NCI-H69 (cell line): ENCODE measurements around the gene PKHD1.
"Not testable (repeated sequence)": the region's sequence is repeated elsewhere in the genome, so short reads cannot be mapped to it uniquely, and the experiment has no call there.

ENCODE experiments used
- DNase-seq: peaks from one replicate; lab custom pipeline; 2025; lab: John Stamatoyannopoulos, UW

The PKHD1 gene

GRCh38 chr6:51926125-51926524 is 161.3 kb downstream of the PKHD1 start:
- DNase-seq: no peak

- not testable (repeated sequence) for DNase-seq
These were observed 164.9 kb downstream of the PKHD1 start for GRCh38 chr6:51922479-51922878.

- not testable (repeated sequence) for DNase-seq
These were observed 169.1 kb downstream of the PKHD1 start for GRCh38 chr6:51918347-51918746.

GRCh38 chr6:51915098-51915497 is 172.3 kb downstream of the PKHD1 start:
- peak; percentile 50 for DNase-seq

- no peak for DNase-seq
These were observed 174.1 kb downstream of the PKHD1 start for GRCh38 chr6:51913265-51913664.

GRCh38 chr6:51910851-51911250 is 176.6 kb downstream of the PKHD1 start:
- DNase-seq: no peak

- DNase-seq: no peak
These were observed 179.2 kb downstream of the PKHD1 start for GRCh38 chr6:51908243-51908642.

GRCh38 chr6:51901766-51902764 is 185.3 kb downstream of the PKHD1 start:
- DNase-seq: peak; percentile 47

GRCh38 chr6:51893366-51893765 is 194.0 kb downstream of the PKHD1 start:
- no peak for DNase-seq

GRCh38 chr6:51892750-51893149 is 194.7 kb downstream of the PKHD1 start:
- DNase-seq: no peak

- DNase-seq: no peak
These were observed 195.1 kb downstream of the PKHD1 start for GRCh38 chr6:51892339-51892738.

GRCh38 chr6:51891784-51892183 is 195.6 kb downstream of the PKHD1 start:
- DNase-seq: no peak

GRCh38 chr6:51887859-51888258 is 199.6 kb downstream of the PKHD1 start:
- no peak for DNase-seq

GRCh38 chr6:51885957-51886356 is 201.5 kb downstream of the PKHD1 start:
- no peak for DNase-seq

- DNase-seq: no peak
These were observed 218.6 kb downstream of the PKHD1 start for GRCh38 chr6:51868591-51869355.

- DNase-seq: no peak
These were observed 220.5 kb downstream of the PKHD1 start for GRCh38 chr6:51866867-51867266.

GRCh38 chr6:51865996-51866395 is 221.4 kb downstream of the PKHD1 start:
- no peak for DNase-seq

GRCh38 chr6:51865176-51865575 is 222.2 kb downstream of the PKHD1 start:
- DNase-seq: no peak

GRCh38 chr6:51857134-51857533 is 230.3 kb downstream of the PKHD1 start:
- DNase-seq: no peak

- DNase-seq: peak; percentile 42
These were observed 230.9 kb downstream of the PKHD1 start for GRCh38 chr6:51856508-51856907.

- DNase-seq: peak; percentile 91
These were observed 231.9 kb downstream of the PKHD1 start for GRCh38 chr6:51855310-51856082.

- DNase-seq: no peak
These were observed 232.5 kb downstream of the PKHD1 start for GRCh38 chr6:51854876-51855275.
